OCI-LY7 (cell line): ENCODE measurements around the gene CEP97.

Experiments
- CTCF ChIP-seq: fragments of 200-600 bp; sonication (generic); conservative IDR thresholded peaks from 2 replicates; pipeline ENCODE4 v1.5.1; 2014; ENCODE audit warnings: mild to moderate bottlenecking, antibody characterized with exemption, low read length, moderate library complexity, mixed read lengths
- EZH2phosphoT487 ChIP-seq: fragments of 200-600 bp; sonication (generic); IDR thresholded peaks from 2 replicates; pipeline ENCODE4 v1.6.1; 2018; ENCODE audit warnings: low read depth, borderline replicate concordance, mild to moderate bottlenecking, mixed run types, antibody characterized with exemption, low read length, moderate library complexity, mixed read lengths

- TF ChIP-seq CTCF = no peak
- no peak for TF ChIP-seq EZH2phosphoT487
Observed at GRCh38 chr3:101811875-101812274, 87.5 kb downstream of the CEP97 start.
